Measurements from ENCODE around the gene PDE4B. TPM values are rescaled to one million over a fixed set of nuclear protein-coding genes. Genes with fewer than 3 reads are reported as not detected.

Gene PDE4B
- total and polyA plus RNA-seq, 2 of the 13 experiments (the other 11 are each of a cell fraction or from before 2014, with no cell fraction given): not detected

GRCh38 chr1:66243548-66244130, 450.9 kb downstream of the PDE4B start:
- BruUV-seq (replicated peaks): no TSS peak
- CTCF ChIA-PET (ENCODE audit: low intra/inter-chr PET ratio, low total read pairs): interaction anchor here (1.4 to 4.5 kb wide), 4 partner anchors 202 to 1008 kb away, joined by 5 to 89 read pairs (median 6); no protein-coding TSS in a partner anchor

GRCh38 chr1:66244429-66244828, 451.7 kb downstream of the PDE4B start:
- Histone ChIP-seq H4K20me1 (ENCODE audit: insufficient read depth, low read length) (no peaks in the 10 kb centered on the region), H3K36me3 (replicated peaks in 1 of 2; ENCODE audit: control insufficient read depth in 1 of 2, insufficient read depth in 2 of 2, low read length in 2 of 2) (no peaks in the 10 kb centered on the region), H3K4me1 (ENCODE audit: insufficient read depth, low read length) (no peaks in the 10 kb centered on the region), H3K79me2 (ENCODE audit: insufficient read depth, low read length) (no peaks in the 10 kb centered on the region), H2AFZ (ENCODE audit: low read length) (no peak overlapping the region), H3K27ac (ENCODE audit: extremely low read length, insufficient read depth, low read length) (no peak overlapping the region), H3K9ac (ENCODE audit: insufficient read depth, low read depth, low read length) (no peak overlapping the region), H3K4me3 (replicated peaks in 1 of 3; ENCODE audit: insufficient read depth in 1 of 3, low read depth in 2 of 3, low read length in 3 of 3) (no peak overlapping the region), H3K27me3 (ENCODE audit: control insufficient read depth in 1 of 2, insufficient read depth in 2 of 2, low read length in 2 of 2) (no peaks in the 10 kb centered on the region), H3K9me3 (ENCODE audit: low read length) (no peaks in the 10 kb centered on the region), H3K4me2 (ENCODE audit: low read depth, low read length) (no peak overlapping the region)
- 0% methylated on average over 3 of the region's 3 CpGs for WGBS (ENCODE audit: low lambda C conversion rate)
- ChIA-PET POLR2A (no interaction called here), CTCF (ENCODE audit: low intra/inter-chr PET ratio, low total read pairs) (interaction anchor here (1.8 kb wide), 1 partner anchor 286 kb away, joined by 5 read pairs; no protein-coding TSS in a partner anchor)
- intact Hi-C loops (cut with micrococcal nuclease; ENCODE audit: unreplicated experiment): no loop called here
- in situ Hi-C loops (cut with HindIII; ENCODE audit: extremely low pct_ligation_motif_present, low pct_unique_long_range_greater_than_20kb): loop anchor here (5.0 kb wide), 1 partner anchor 282 kb away; no protein-coding TSS in a partner anchor
- DNase-seq (ENCODE audit: low spot score) (no peak), ATAC-seq (no peak), FAIRE-seq (no peak)
- no TSS peak for BruUV-seq (replicated peaks)
- TF ChIP-seq KDM3A (CRISPR knock-in tag; IDR thresholded peaks at IDR 0.05; ENCODE audit: low read depth) (no peak), ZNF432 (CRISPR knock-in tag; IDR thresholded peaks at IDR 0.05; ENCODE audit: borderline replicate concordance) (no peak), ZBTB21 (CRISPR knock-in tag; IDR thresholded peaks at IDR 0.05) (no peak), ZNF547 (CRISPR knock-in tag; IDR thresholded peaks at IDR 0.05) (no peak), ZNF362 (CRISPR knock-in tag; IDR thresholded peaks at IDR 0.05; ENCODE audit: borderline replicate concordance) (no peak), EZH2 (conservative IDR thresholded peaks at IDR 0.05; ENCODE audit: low read depth, low read length) (no peak), POLR2AphosphoS2 (IDR thresholded peaks at IDR 0.05; ENCODE audit: low read depth, low read length) (no peak), ZNF275 (CRISPR knock-in tag; IDR thresholded peaks at IDR 0.05; ENCODE audit: borderline replicate concordance) (no peak), MED8 (CRISPR knock-in tag; IDR thresholded peaks at IDR 0.05; ENCODE audit: insufficient replicate concordance) (no peak), ZNF713 (CRISPR knock-in tag; IDR thresholded peaks at IDR 0.05) (no peak)
- TF ChIP-seq, protein P1, sequence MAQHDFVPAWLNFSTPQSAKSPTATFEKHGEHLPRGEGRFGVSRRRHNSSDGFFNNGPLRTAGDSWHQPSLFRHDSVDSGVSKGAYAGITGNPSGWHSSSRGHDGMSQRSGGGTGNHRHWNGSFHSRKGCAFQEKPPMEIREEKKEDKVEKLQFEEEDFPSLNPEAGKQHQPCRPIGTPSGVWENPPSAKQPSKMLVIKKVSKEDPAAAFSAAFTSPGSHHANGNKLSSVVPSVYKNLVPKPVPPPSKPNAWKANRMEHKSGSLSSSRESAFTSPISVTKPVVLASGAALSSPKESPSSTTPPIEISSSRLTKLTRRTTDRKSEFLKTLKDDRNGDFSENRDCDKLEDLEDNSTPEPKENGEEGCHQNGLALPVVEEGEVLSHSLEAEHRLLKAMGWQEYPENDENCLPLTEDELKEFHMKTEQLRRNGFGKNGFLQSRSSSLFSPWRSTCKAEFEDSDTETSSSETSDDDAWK (CRISPR knock-in tag; IDR thresholded peaks at IDR 0.05): no peak

More at GRCh38 chr1:66243548-66244130, 450.9 kb downstream of the PDE4B start:
- FAIRE-seq (no peak), DNase-seq (ENCODE audit: low spot score) (no peak), ATAC-seq (no peak)
- H3K4me1 ChIP-seq (ENCODE audit: insufficient read depth, low read length): no peaks in the 10 kb centered on the region
- no peaks in the 10 kb centered on the region for H3K36me3 ChIP-seq (replicated peaks in 1 of 2; ENCODE audit: control insufficient read depth in 1 of 2, insufficient read depth in 2 of 2, low read length in 2 of 2)
- H3K27me3 ChIP-seq (ENCODE audit: control insufficient read depth in 1 of 2, insufficient read depth in 2 of 2, low read length in 2 of 2): no peaks in the 10 kb centered on the region
- H3K79me2 ChIP-seq (ENCODE audit: insufficient read depth, low read length): no peaks in the 10 kb centered on the region
- H3K4me3 ChIP-seq (replicated peaks in 1 of 3; ENCODE audit: insufficient read depth in 1 of 3, low read depth in 2 of 3, low read length in 3 of 3): no peak overlapping the region
- no peak for TF ChIP-seq ZNF260 (CRISPR knock-in tag; IDR thresholded peaks at IDR 0.05; ENCODE audit: borderline replicate concordance, low read depth)
- no peak for TF ChIP-seq ZNF782 (CRISPR knock-in tag; IDR thresholded peaks at IDR 0.05; ENCODE audit: borderline replicate concordance)
- TF ChIP-seq ZNF614 (CRISPR knock-in tag; IDR thresholded peaks at IDR 0.05; ENCODE audit: borderline replicate concordance): no peak
- TF ChIP-seq ZNF563 (CRISPR knock-in tag; IDR thresholded peaks at IDR 0.05): no peak
- no peak for TF ChIP-seq DPF2 (CRISPR knock-in tag; IDR thresholded peaks at IDR 0.05; ENCODE audit: borderline replicate concordance, low read depth)
- no peaks in the 10 kb centered on the region for H4K20me1 ChIP-seq (ENCODE audit: insufficient read depth, low read length)
- no peak overlapping the region for H3K4me2 ChIP-seq (ENCODE audit: low read depth, low read length)
- H3K27ac ChIP-seq (ENCODE audit: extremely low read length, insufficient read depth, low read length): no peak overlapping the region
- intact Hi-C loops (cut with micrococcal nuclease; ENCODE audit: unreplicated experiment): loop anchor here (2.0 kb wide), 1 partner anchor 203 kb away; no protein-coding TSS in a partner anchor
- no peak overlapping the region for H2AFZ ChIP-seq (ENCODE audit: low read length)
- POLR2A ChIA-PET: no interaction called here
- 0% methylated on average over 2 of the region's 2 CpGs for WGBS (ENCODE audit: low lambda C conversion rate)
- no peak overlapping the region for H3K9ac ChIP-seq (ENCODE audit: insufficient read depth, low read depth, low read length)
- in situ Hi-C loops (cut with HindIII; ENCODE audit: extremely low pct_ligation_motif_present, low pct_unique_long_range_greater_than_20kb): loop anchor here (5.0 kb wide), 1 partner anchor 281 kb away; no protein-coding TSS in a partner anchor
- H3K9me3 ChIP-seq (ENCODE audit: low read length): no peaks in the 10 kb centered on the region

All from HepG2 (cell line).